ENCODE measurements around the gene BST1. TPM values are rescaled to one million over a fixed set of nuclear protein-coding genes. Genes with fewer than 3 reads are reported as not detected.
A peak's percentile ranks its signal among the peaks of the same experiment; 100 is the strongest.

The BST1 gene
- total and polyA plus RNA-seq, 10 of the 15 experiments (the other 5 are each of a cell fraction or from before 2014, with no cell fraction given): 0.04 to 0.42 (median 0.11) TPM; not detected in 1

DNA sequence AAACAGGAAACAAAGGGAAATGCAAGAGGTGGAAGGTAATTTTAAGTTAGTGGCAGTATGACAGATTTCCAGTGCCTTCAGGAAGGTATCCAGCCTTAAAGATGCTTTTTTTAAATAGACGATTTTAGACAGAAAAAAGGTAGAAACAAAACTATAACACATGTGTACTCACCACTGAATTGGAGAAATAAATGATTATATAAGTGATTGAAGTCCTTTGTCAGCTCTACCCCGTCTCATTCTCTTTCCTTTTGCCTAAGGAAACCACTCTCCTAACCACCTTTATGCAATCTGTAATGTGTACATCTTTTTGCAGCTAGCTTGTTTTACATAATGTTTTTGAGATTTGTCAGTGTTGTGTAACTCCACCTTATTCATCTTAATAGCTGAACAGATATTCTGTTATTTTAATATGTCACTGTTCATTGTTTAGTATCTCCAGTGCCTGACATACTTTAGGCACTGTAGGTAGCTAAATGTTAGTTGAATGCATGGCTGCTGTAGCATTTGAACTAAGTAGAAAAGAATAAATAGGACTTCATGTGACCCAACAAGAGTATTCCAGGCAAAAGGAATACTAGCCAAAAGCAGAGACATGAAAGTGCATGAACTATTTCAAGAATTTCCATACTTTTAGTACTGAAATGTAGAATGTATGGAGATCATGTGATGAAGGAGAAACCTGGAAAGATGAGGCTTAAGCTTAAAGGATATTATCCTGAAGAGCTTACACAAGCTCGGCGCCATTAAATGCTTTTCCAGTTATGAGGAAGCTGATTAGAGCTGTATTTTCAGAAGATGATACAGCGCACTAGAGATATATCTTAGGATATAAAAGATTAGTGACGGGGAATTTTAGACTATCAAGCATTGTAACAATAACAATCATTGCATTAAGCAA is 20.4 kb upstream of the BST1 start:
- Histone ChIP-seq H3K9ac (ENCODE audit: control insufficient read depth, insufficient read depth, low read length) (peak overlapping the region; percentile 99), H3K27me3 (replicated peaks in 1 of 2; ENCODE audit: control insufficient read depth in 2 of 2, insufficient read depth in 2 of 2, low read length in 1 of 2) (no peaks in the 10 kb centered on the region), H3K9me3 (replicated peaks; ENCODE audit: control insufficient read depth, insufficient read depth, low read length) (no peaks in the 10 kb centered on the region), H3K4me3 (peak overlapping the region; percentile 75), H4K20me1 (ENCODE audit: control insufficient read depth, insufficient read depth) (no peaks in the 10 kb centered on the region), H3K36me3 (ENCODE audit: control insufficient read depth in 2 of 2, insufficient read depth in 2 of 2, low read length in 1 of 2) (no peaks in the 10 kb centered on the region), H3K4me1 (ENCODE audit: control insufficient read depth, insufficient read depth, low read length) (peaks cover 8% of the 10 kb centered on the region; the same call in 1 of the 2 replicates), H3K27ac (ENCODE audit: control insufficient read depth, insufficient read depth) (peak overlapping the region; percentile 94), H3K4me2 (ENCODE audit: control insufficient read depth, insufficient read depth) (peak overlapping the region; percentile 81), H3K79me2 (ENCODE audit: control insufficient read depth, insufficient read depth, low read length) (peaks cover 64% of the 10 kb centered on the region), H2AFZ (ENCODE audit: control insufficient read depth, low read depth, low read length) (peak overlapping the region; percentile 96)
- DNase-seq (ENCODE audit: low read depth, low spot score): no peak
- CTCF ChIA-PET: interaction anchor here (0.5 to 3.6 kb wide), 8 partner anchors 19 to 256 kb away, joined by 3 to 23 read pairs (median 3); no protein-coding TSS in a partner anchor
- peak; percentile 59 for FAIRE-seq
- no TSS peak for BruUV-seq (replicated peaks)
- RAD21 ChIA-PET (ENCODE audit: unreplicated experiment): interaction anchor here (0.6 to 1.4 kb wide), 7 partner anchors 31 to 274 kb away, joined by 3 to 9 read pairs (median 3); no protein-coding TSS in a partner anchor
- no peak; the same call in 2 of the 3 replicates for ATAC-seq
- in situ Hi-C loops (cut with MboI): no loop called here
- 51% methylated on average over 6 of the region's 6 CpGs for WGBS (ENCODE audit: insufficient coverage, insufficient replicate concordance, low lambda C conversion rate, missing lambda C conversion rate)
- TF ChIP-seq NFXL1 (IDR thresholded peaks at IDR 0.05; ENCODE audit: borderline replicate concordance) (no peak), GABPA (IDR thresholded peaks at IDR 0.05; ENCODE audit: low read depth) (no peak), POLR2A (IDR thresholded peaks at IDR 0.05; ENCODE audit: low read depth, low read length) (no peak), ATF7 (IDR thresholded peaks at IDR 0.05; ENCODE audit: low read depth) (no peak), ZSCAN29 (IDR thresholded peaks at IDR 0.05) (no peak), RB1 (IDR thresholded peaks at IDR 0.05; ENCODE audit: borderline replicate concordance) (no peak), POLR2AphosphoS2 (IDR thresholded peaks at IDR 0.05; ENCODE audit: low read depth, low read length) (no peak), KDM1A (IDR thresholded peaks at IDR 0.05; ENCODE audit: borderline replicate concordance) (no peak), EZH2 (IDR thresholded peaks at IDR 0.05; ENCODE audit: borderline replicate concordance, control insufficient read depth, low read depth, low read length) (no peak), RUNX3 (IDR thresholded peaks at IDR 0.05; ENCODE audit: low read length) (no peak), IRF3 (IDR thresholded peaks at IDR 0.05) (no peak), ZNF24 (IDR thresholded peaks at IDR 0.05) (no peak), RELA (IDR thresholded peaks at IDR 0.05; ENCODE audit: borderline replicate concordance, partially characterized antibody) (no peak), ETV6 (conservative IDR thresholded peaks at IDR 0.05 in 1 of 2, IDR thresholded peaks at IDR 0.05 in 1 of 2; ENCODE audit: borderline replicate concordance in 1 of 2, low read depth in 1 of 2) (no peak), RFX5 (IDR thresholded peaks at IDR 0.05; ENCODE audit: low read depth, low read length) (no peak), FOS (IDR thresholded peaks at IDR 0.05; ENCODE audit: borderline replicate concordance, extremely low read depth, insufficient read length) (no peak)
- SMC1A ChIA-PET (ENCODE audit: uncharacterized antibody, unreplicated experiment): interaction anchor here (0.7 to 3.6 kb wide), 16 partner anchors 11 to 274 kb away, joined by 3 to 34 read pairs (median 4); no protein-coding TSS in a partner anchor
- POLR2A ChIA-PET: interaction anchor here (0.5 to 2.5 kb wide), 8 partner anchors 16 to 621 kb away, joined by 3 to 11 read pairs (median 4); partner anchors contain the start of gene FBXL5
- intact Hi-C loops (cut with micrococcal nuclease; ENCODE audit: unreplicated experiment): no loop called here
